Endodermal cell (in vitro differentiated cells): ENCODE data around the gene GIMAP1. TPM values are rescaled to one million over a fixed set of nuclear protein-coding genes. Genes with fewer than 3 reads are reported as not detected.

Source experiments
- DNase-seq: peaks from one replicate; pipeline ENCODE4 v3.0.0-alpha.2; 2017
- H3K27ac ChIP-seq: 2 replicates; pipeline ENCODE4 v1.5.1; 2013; ENCODE audit warnings: mild to moderate bottlenecking, low read depth, low read length, moderate library complexity
- H3K27me3 ChIP-seq: 2 replicates; pipeline ENCODE4 v1.6.1; 2013; ENCODE audit warnings: mild to moderate bottlenecking, low read length, moderate library complexity; ENCODE audit not compliant: insufficient read depth, control insufficient read depth, poor library complexity, severe bottlenecking
- H3K36me3 ChIP-seq: 2 replicates; pipeline ENCODE4 v1.7.0; 2013; ENCODE audit warnings: mild to moderate bottlenecking, low read length, moderate library complexity; ENCODE audit not compliant: control insufficient read depth, insufficient read depth
- H3K4me1 ChIP-seq: one replicate; pipeline ENCODE4 v1.7.0; 2013; ENCODE audit warnings: low read length; ENCODE audit not compliant: control insufficient read depth, insufficient read depth
- H3K4me3 ChIP-seq: 2 replicates; pipeline ENCODE4 v1.5.1; 2013; ENCODE audit warnings: mild to moderate bottlenecking, low read length, moderate library complexity
- H3K9ac ChIP-seq: 2 replicates; pipeline ENCODE4 v1.6.1; 2013; ENCODE audit warnings: mild to moderate bottlenecking, low read length, moderate library complexity; ENCODE audit not compliant: poor library complexity, severe bottlenecking; ENCODE audit errors: extremely low read depth
- H3K9me3 ChIP-seq: 2 replicates; pipeline ENCODE4 v1.6.1; 2013; ENCODE audit warnings: mild to moderate bottlenecking, low read length, moderate library complexity; ENCODE audit not compliant: control insufficient read depth
- H3K27ac Mint-ChIP-seq: 2 replicates; pipeline ENCODE4 v1.8.0; 2020; ENCODE audit warnings: mixed read lengths
- H3K27me3 Mint-ChIP-seq: 2 replicates; pipeline ENCODE4 v1.8.0; 2021; ENCODE audit warnings: mild to moderate bottlenecking, mixed read lengths; ENCODE audit not compliant: insufficient read depth
- H3K36me3 Mint-ChIP-seq: 2 replicates; pipeline ENCODE4 v1.8.0; 2020; ENCODE audit warnings: low read depth, mixed read lengths
- H3K4me1 Mint-ChIP-seq: 2 replicates; pipeline ENCODE4 v1.8.0; 2020; ENCODE audit warnings: mixed read lengths
- H3K4me3 Mint-ChIP-seq: 2 replicates; pipeline ENCODE4 v1.8.0; 2020; ENCODE audit warnings: mild to moderate bottlenecking, moderate library complexity, mixed read lengths
- H3K9me3 Mint-ChIP-seq: 2 replicates; pipeline ENCODE4 v1.8.0; 2020; ENCODE audit warnings: mild to moderate bottlenecking, mixed read lengths
- CTCF ChIP-seq: fragments of 200-600 bp; sonication (generic); conservative IDR thresholded peaks from 2 replicates; pipeline ENCODE4 v1.5.0; 2021; ENCODE audit warnings: antibody characterized with exemption, mild to moderate bottlenecking
- WGBS, 2 experiments: methylation state at CpG; one replicate each; pipeline versions ENCODE4 v1.1.5 to v1.1.7; 2013; ENCODE audit warnings: missing lambda C conversion rate in 2 of 2, mixed read lengths in 1 of 2; ENCODE audit not compliant: insufficient coverage in 1 of 2, insufficient read length in 1 of 2; 5-methylcytosine and 5-hydroxymethylcytosine counted together
- total RNA-seq, 2 donors: library from RNA; stranded (reverse); fragmentation: NEBNext Ultra II Directional in 1 of 2; extraction: Animal tissue kit (Norgen Biotek cat#: 25700) in 1 of 2; gene quantifications; 2 replicates in 1 of 2; 3 replicates in 1 of 2; pipeline ENCODE4 v1.2.1, GENCODE V29; 2021

The GIMAP1 gene
- total RNA-seq, 2 donors from 2014 or later, result not detected

- no peak for TF ChIP-seq CTCF
- DNase-seq, result no peak
- Mint-ChIP-seq H3K36me3 (no peaks in the 10 kb centered on the region), H3K9me3 (no peaks in the 10 kb centered on the region), H3K4me1 (peaks cover 8% of the 10 kb centered on the region), H3K4me3 (no peak overlapping the region), H3K27ac (no peak overlapping the region), H3K27me3 (peaks cover 100% of the 10 kb centered on the region)
- H3K9ac ChIP-seq, result no peak overlapping the region
- 85 to 86% methylated on average over 1 to 5 of the region's 5 CpGs for WGBS, 2 experiments
- peaks cover 100% of the 10 kb centered on the region for H3K27me3 ChIP-seq
- no peaks in the 10 kb centered on the region for H3K36me3 ChIP-seq
- no peaks in the 10 kb centered on the region for H3K4me1 ChIP-seq
- no peak overlapping the region for H3K27ac ChIP-seq
- H3K4me3 ChIP-seq, result no peak overlapping the region
- H3K9me3 ChIP-seq, result no peaks in the 10 kb centered on the region
Measured at GRCh38 chr7:150738092-150738491, 21.7 kb downstream of the GIMAP1 start.

- H3K27me3 Mint-ChIP-seq, result peaks cover 100% of the 10 kb centered on the region
- no peak overlapping the region for H3K27ac Mint-ChIP-seq
- H3K36me3 Mint-ChIP-seq, result no peaks in the 10 kb centered on the region
- Histone ChIP-seq H3K4me3 (no peak overlapping the region), H3K36me3 (no peaks in the 10 kb centered on the region), H3K4me1 (no peaks in the 10 kb centered on the region), H3K27ac (no peak overlapping the region), H3K27me3 (peaks cover 100% of the 10 kb centered on the region), H3K9ac (no peak overlapping the region), H3K9me3 (no peaks in the 10 kb centered on the region)
- TF ChIP-seq CTCF, result no peak
- H3K4me3 Mint-ChIP-seq, result no peak overlapping the region
- H3K9me3 Mint-ChIP-seq, result no peaks in the 10 kb centered on the region
- H3K4me1 Mint-ChIP-seq, result peaks cover 8% of the 10 kb centered on the region
- no peak for DNase-seq
- WGBS, 2 experiments, result 63 to 74% methylated on average over 5 of the region's 5 CpGs
Measured at GRCh38 chr7:150738591-150739001, 22.2 kb downstream of the GIMAP1 start.

- H3K27ac ChIP-seq, result no peak overlapping the region
- no peaks in the 10 kb centered on the region for H3K4me1 ChIP-seq
- Mint-ChIP-seq H3K27me3 (peaks cover 100% of the 10 kb centered on the region), H3K4me1 (peaks cover 8% of the 10 kb centered on the region), H3K27ac (no peak overlapping the region), H3K4me3 (no peak overlapping the region), H3K9me3 (no peaks in the 10 kb centered on the region), H3K36me3 (no peaks in the 10 kb centered on the region)
- H3K9ac ChIP-seq, result no peak overlapping the region
- peaks cover 100% of the 10 kb centered on the region for H3K27me3 ChIP-seq
- no peaks in the 10 kb centered on the region for H3K36me3 ChIP-seq
- DNase-seq, result no peak
- H3K9me3 ChIP-seq, result no peaks in the 10 kb centered on the region
- TF ChIP-seq CTCF, result no peak
- H3K4me3 ChIP-seq, result no peak overlapping the region
Measured at GRCh38 chr7:150739033-150739432, 22.6 kb downstream of the GIMAP1 start.
